OCI-LY7 (cell line): Measurements from ENCODE around the gene HAPSTR1. TPM values are rescaled to one million over a fixed set of nuclear protein-coding genes. Genes with fewer than 3 reads are reported as not detected.

ENCODE experiments used
- BruUV-seq: library from RNA; stranded (reverse); fragments of 400-500 nt; replicated peaks from 2 replicates; lab custom pipeline; 2021; lab: Mats Ljungman, UMichigan
- CTCF ChIA-PET: fragments of 300-600 bp; sonication (Branson Sonifier 250); formaldehyde crosslinking; loops from one replicate; lab custom pipeline; 2022; ENCODE audit warnings: antibody characterized with exemption; ENCODE audit not compliant: unreplicated experiment; lab: Charles Lee
- POLR2A ChIA-PET: fragments of 300-600 bp; sonication (Branson Sonifier 250); formaldehyde crosslinking; loops from one replicate; lab custom pipeline; 2022; ENCODE audit warnings: antibody characterized with exemption; lab: Charles Lee
- DNase-seq: peaks from one replicate; pipeline ENCODE4 v3.0.0-alpha.2; 2015; ENCODE audit warnings: low spot score
- H2AFZ ChIP-seq: fragments of 200-600 bp; sonication (generic), shearing (Covaris generic); 2 replicates; pipeline ENCODE4 v1.6.1; 2014; ENCODE audit warnings: mild to moderate bottlenecking, antibody characterized with exemption, low read length, moderate library complexity
- H3K27ac ChIP-seq: fragments of 200-600 bp; sonication (generic); 2 replicates; pipeline ENCODE4 v1.5.1; 2014; ENCODE audit warnings: mixed run types, low read depth, mild to moderate bottlenecking, moderate library complexity, low read length, inconsistent platforms; ENCODE audit not compliant: poor library complexity, severe bottlenecking
- H3K36me3 ChIP-seq: fragments of 200-600 bp; sonication (generic); 2 replicates; pipeline ENCODE4 v1.6.1; 2014; ENCODE audit warnings: mild to moderate bottlenecking, antibody characterized with exemption, low read length, moderate library complexity, mixed read lengths; ENCODE audit not compliant: insufficient read depth
- H3K4me1 ChIP-seq: fragments of 200-600 bp; sonication (generic); 2 replicates; pipeline ENCODE4 v1.5.1; 2014; ENCODE audit warnings: mild to moderate bottlenecking, low read length; ENCODE audit not compliant: insufficient read depth, poor library complexity, severe bottlenecking
- H3K4me2 ChIP-seq: fragments of 200-600 bp; sonication (generic); 2 replicates; pipeline ENCODE4 v1.6.1; 2014; ENCODE audit warnings: mild to moderate bottlenecking, low read length
- H3K4me3 ChIP-seq: fragments of 200-600 bp; sonication (generic); 2 replicates; pipeline ENCODE4 v1.5.1; 2014; ENCODE audit warnings: mild to moderate bottlenecking, low read depth, low read length; ENCODE audit not compliant: poor library complexity, severe bottlenecking
- H3K79me2 ChIP-seq: fragments of 200-600 bp; sonication (generic); 2 replicates; pipeline ENCODE4 v1.6.1; 2016; ENCODE audit warnings: low read depth, mild to moderate bottlenecking, low read length, moderate library complexity, mixed read lengths; ENCODE audit not compliant: insufficient read depth
- H3K9me2 ChIP-seq: fragments of 200-600 bp; sonication (generic); 2 replicates; pipeline ENCODE4 v1.6.1; 2016; ENCODE audit warnings: mild to moderate bottlenecking, low read length, mixed read lengths; ENCODE audit not compliant: insufficient read depth
- H3K9me3 ChIP-seq: fragments of 200-600 bp; sonication (generic); 2 replicates; pipeline ENCODE4 v1.6.1; 2014; ENCODE audit warnings: mild to moderate bottlenecking, mixed run types, low read length, mixed read lengths
- H4K20me1 ChIP-seq: fragments of 200-600 bp; sonication (generic); 2 replicates; pipeline ENCODE4 v1.6.1; 2014; ENCODE audit warnings: mild to moderate bottlenecking, antibody characterized with exemption, low read length, moderate library complexity, mixed read lengths; ENCODE audit not compliant: insufficient read depth
- CTCF ChIP-seq: fragments of 200-600 bp; sonication (generic); conservative IDR thresholded peaks from 2 replicates; pipeline ENCODE4 v1.5.1; 2014; ENCODE audit warnings: mild to moderate bottlenecking, antibody characterized with exemption, low read length, moderate library complexity, mixed read lengths
- EZH2phosphoT487 ChIP-seq: fragments of 200-600 bp; sonication (generic); IDR thresholded peaks from 2 replicates; pipeline ENCODE4 v1.6.1; 2018; ENCODE audit warnings: low read depth, borderline replicate concordance, mild to moderate bottlenecking, mixed run types, antibody characterized with exemption, low read length, moderate library complexity, mixed read lengths
- intact Hi-C: fragments of 100-400 bp; cut with micrococcal nuclease; formaldehyde crosslinking; loops from one replicate; pipeline ENCODE4 v1.10.0; 2022; ENCODE audit not compliant: unreplicated experiment
- total RNA-seq, 2 experiments: library from RNA; depleted of rRNA in 1 of 2; stranded (reverse); fragments of >200 nt in 1 of 2; shearing (Covaris generic) in 1 of 2; gene quantifications; 2 replicates each; pipeline ENCODE4 v1.2.3, GENCODE V29; 2014 to 2022

HAPSTR1 gene
- total RNA-seq, 2 experiments from 2014 or later: 50.9 to 71.5 TPM

- peak; percentile 52 for DNase-seq
Measured at GRCh38 chr16:9053006-9053601, 38.3 kb upstream of the HAPSTR1 start.

GRCh38 chr16:9054460-9054859, 37.0 kb upstream of the HAPSTR1 start:
- DNase-seq: no peak
- intact Hi-C loops: loop anchor here (10.0 kb wide), 1 partner anchor 80 kb away; no protein-coding TSS in a partner anchor
- H4K20me1 ChIP-seq: no peaks in the 10 kb centered on the region
- no TSS peak for BruUV-seq
- H3K4me3 ChIP-seq: no peak overlapping the region
- H3K4me2 ChIP-seq: no peak overlapping the region
- no peak overlapping the region for H3K27ac ChIP-seq
- H3K79me2 ChIP-seq: no peaks in the 10 kb centered on the region
- CTCF ChIA-PET: no interaction called here
- H3K9me2 ChIP-seq: no peaks in the 10 kb centered on the region
- no peaks in the 10 kb centered on the region for H3K36me3 ChIP-seq
- H2AFZ ChIP-seq: no peak overlapping the region
- H3K4me1 ChIP-seq: peaks cover 19% of the 10 kb centered on the region
- TF ChIP-seq CTCF (no peak), EZH2phosphoT487 (no peak)
- POLR2A ChIA-PET: interaction anchor here (1.2 kb wide), 1 partner anchor 24 kb away, joined by 4 read pairs; no protein-coding TSS in a partner anchor
- no peaks in the 10 kb centered on the region for H3K9me3 ChIP-seq

More at GRCh38 chr16:9053006-9053601, 38.3 kb upstream of the HAPSTR1 start:
- Histone ChIP-seq H3K27ac (no peak overlapping the region), H2AFZ (peak overlapping the region; percentile 0; the same call in 1 of the 2 replicates), H3K9me2 (no peaks in the 10 kb centered on the region), H3K9me3 (no peaks in the 10 kb centered on the region), H3K36me3 (no peaks in the 10 kb centered on the region), H3K4me3 (no peak overlapping the region), H4K20me1 (no peaks in the 10 kb centered on the region), H3K4me2 (no peak overlapping the region), H3K4me1 (peaks cover 15% of the 10 kb centered on the region), H3K79me2 (no peaks in the 10 kb centered on the region)
- ChIA-PET POLR2A (interaction anchor here (0.8 kb wide), 1 partner anchor 37 kb away, joined by 3 read pairs; no protein-coding TSS in a partner anchor), CTCF (interaction anchor here (0.6 kb wide), 1 partner anchor 38 kb away, joined by 12 read pairs; the partner anchor contains the start of gene HAPSTR1)
- TF ChIP-seq EZH2phosphoT487 (no peak), CTCF (no peak)
- BruUV-seq: no TSS peak
- intact Hi-C loops: loop anchor here (10.0 kb wide), 1 partner anchor 82 kb away; no protein-coding TSS in a partner anchor

- DNase-seq: no peak
- TF ChIP-seq CTCF: no peak
- TF ChIP-seq EZH2phosphoT487: no peak
- no peaks in the 10 kb centered on the region for H4K20me1 ChIP-seq
- BruUV-seq: no TSS peak
- ChIA-PET CTCF (no interaction called here), POLR2A (interaction anchor here (1.2 kb wide), 1 partner anchor 23 kb away, joined by 4 read pairs; no protein-coding TSS in a partner anchor)
- H3K36me3 ChIP-seq: no peaks in the 10 kb centered on the region
- no peaks in the 10 kb centered on the region for H3K9me3 ChIP-seq
- intact Hi-C loops: loop anchor here (10.0 kb wide), 1 partner anchor 80 kb away; no protein-coding TSS in a partner anchor
- no peak overlapping the region for H3K27ac ChIP-seq
- H3K79me2 ChIP-seq: no peaks in the 10 kb centered on the region
- no peaks in the 10 kb centered on the region for H3K9me2 ChIP-seq
- no peak overlapping the region for H3K4me2 ChIP-seq
- no peak overlapping the region for H2AFZ ChIP-seq
- no peak overlapping the region for H3K4me3 ChIP-seq
- peaks cover 22% of the 10 kb centered on the region for H3K4me1 ChIP-seq
Measured at GRCh38 chr16:9055115-9055514, 36.3 kb upstream of the HAPSTR1 start.
